Fibroblast of gingiva (primary cell): ENCODE data around the gene FMN1.
"Not testable (repeated sequence)": the region's sequence is repeated elsewhere in the genome, so short reads cannot be mapped to it uniquely, and the experiment has no call there.

Experiments
- DNase-seq: peaks from one replicate; pipeline ENCODE4 v3.0.0-alpha.2; 2011; ENCODE audit warnings: low read depth

Gene FMN1

GRCh38 chr15:33093222-33093621 lies 101.3 kb downstream of the FMN1 start:
- DNase-seq, result no peak

DNA sequence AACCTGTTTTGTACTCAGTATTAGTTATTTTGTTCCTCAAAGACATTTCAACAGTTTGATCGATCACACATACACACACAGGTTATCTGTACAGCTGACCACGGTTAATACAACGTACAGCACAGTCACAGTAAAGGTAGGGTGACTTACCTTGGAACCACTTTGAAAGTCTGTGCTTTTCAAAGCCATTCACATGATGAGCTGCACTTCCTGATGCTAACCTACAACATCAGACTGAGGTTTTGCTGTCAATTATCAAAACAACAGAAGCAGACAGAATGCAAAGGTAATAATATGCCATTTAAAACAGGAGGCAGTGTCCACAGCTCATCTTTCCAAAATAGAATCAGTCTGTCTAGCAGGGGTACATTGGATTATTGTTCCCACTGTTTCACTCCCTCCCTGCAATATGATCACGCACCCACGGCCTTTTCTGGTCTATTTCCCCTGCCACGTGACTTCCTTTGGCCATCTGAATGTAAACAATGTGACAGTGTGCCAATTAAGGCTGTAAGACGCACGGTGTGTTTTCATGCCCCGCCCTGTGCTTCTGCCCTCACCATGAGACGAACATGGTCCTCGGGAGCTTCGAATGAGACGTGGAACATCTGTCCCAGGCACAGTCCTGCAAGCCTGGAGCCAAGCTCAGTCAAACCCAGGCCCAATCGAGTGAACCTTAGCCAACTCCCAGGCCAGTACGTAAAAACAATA lies 102.4 kb downstream of the FMN1 start:
- peak; percentile 3 for DNase-seq

DNA sequence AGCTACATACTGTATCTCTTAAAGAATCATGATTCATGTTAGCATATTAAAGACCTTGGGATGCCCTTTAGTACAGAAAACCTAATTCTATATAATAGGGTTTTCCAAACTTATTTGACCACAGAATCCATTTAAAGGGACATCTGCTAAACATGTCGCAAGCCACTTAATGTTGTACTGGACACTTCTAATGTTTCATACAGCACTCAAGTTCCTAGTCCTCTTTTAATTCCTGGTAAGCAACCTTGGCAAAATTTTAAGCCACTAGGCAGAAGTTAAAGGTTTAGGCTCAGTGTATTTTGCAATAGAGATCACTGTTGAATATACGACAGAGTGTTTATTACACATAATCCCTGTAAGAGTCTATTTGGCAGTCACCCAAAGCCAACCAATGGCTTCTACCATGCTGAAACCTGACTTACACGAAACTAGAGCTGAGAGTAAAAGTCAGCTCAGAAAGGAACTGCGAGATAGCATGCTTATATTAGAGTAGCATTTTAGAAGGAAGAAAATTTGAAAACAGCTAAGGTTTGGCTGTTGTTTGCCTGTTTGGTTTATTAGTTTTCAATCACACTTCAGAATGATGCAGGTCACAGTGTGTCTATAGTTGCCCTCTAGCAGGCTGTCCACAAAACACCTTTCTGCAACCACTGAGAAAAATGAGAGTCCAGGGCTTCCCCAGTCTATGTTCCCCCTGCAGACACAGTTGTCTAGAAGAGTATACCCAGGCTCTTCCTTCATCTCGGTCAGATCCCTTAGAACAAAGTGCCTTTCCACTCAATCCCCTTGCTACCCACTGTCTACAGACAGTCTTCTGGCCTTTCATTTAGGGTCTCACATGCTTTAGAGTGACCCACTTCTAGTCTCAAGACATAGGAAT lies 104.4 kb downstream of the FMN1 start:
- peak; percentile 87 for DNase-seq

DNA sequence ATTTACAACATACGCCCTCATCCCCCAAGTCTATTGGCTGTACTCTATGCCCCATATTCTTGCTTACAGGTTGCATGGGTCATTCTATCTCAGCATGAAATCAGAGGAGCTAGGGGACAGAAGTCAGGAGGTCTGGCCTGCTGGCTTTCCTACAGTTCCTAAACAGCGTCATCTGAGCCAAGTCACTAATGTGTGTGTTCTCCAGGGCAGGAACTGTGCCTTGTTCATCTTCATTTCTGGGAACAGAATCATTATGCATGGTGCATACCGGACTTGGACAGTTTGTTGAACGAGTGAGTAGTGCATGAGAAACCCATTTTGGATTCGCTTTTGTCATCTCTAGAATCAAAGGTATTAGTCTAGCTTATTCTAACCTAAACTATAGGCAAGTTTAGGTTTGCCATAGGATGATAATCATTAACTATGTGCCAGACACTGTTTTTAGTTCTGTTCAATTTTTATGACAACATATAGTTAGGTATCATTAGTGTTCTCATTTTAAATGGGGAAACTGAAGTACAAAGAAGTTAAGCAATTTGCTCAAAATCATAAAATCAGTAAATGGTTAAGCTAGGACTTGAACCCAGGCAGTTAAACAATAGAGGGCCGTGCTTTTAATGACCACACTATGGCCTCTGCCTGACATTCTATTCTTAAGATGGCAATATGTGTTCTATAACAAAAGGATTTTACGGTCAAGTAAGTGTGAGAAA lies 105.2 kb downstream of the FMN1 start:
- DNase-seq, result no peak

- DNase-seq, result peak; percentile 87
Measured at GRCh38 chr15:33086500-33087121, 107.9 kb downstream of the FMN1 start.

GRCh38 chr15:33084661-33085060 lies 109.9 kb downstream of the FMN1 start:
- no peak for DNase-seq

DNA sequence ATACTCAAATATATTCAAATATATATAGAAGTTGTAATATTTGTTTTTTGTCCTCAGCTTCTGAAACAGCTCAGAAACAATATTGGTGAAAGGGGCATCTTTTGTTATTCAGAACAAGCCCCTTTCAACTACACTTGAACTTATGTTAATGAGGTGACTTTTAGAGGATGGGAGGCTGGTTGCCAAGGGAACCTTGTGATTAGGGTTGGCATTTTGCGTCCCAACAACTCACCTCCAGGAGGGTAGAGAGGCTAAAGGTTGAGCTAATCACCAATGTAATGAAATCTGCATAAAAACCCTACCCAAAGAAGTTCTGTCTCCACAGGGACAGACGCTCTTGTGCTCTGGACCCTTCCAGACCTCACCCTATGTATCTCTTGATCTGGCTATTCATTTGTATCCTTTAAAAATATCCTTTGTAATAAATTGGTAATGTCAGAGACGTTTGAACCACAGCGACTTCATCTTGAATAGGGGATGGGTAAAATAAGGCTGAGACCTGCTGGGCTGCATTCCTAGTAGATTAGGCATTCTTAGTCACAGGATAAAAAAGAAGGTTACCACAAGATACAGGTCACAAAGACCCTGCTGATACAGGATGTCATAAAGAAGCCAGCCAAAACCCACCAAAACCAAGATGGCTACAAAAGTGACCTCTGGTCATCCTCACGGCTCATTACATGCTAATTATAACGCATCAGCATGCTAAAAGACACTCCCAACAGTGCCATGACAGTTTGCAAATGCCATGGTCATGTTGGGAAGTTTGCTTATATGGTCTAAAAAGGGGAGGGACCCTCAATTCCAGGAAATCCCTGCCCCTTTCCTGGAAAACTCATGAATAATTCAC lies 111.1 kb downstream of the FMN1 start:
- DNase-seq, result no peak

DNA sequence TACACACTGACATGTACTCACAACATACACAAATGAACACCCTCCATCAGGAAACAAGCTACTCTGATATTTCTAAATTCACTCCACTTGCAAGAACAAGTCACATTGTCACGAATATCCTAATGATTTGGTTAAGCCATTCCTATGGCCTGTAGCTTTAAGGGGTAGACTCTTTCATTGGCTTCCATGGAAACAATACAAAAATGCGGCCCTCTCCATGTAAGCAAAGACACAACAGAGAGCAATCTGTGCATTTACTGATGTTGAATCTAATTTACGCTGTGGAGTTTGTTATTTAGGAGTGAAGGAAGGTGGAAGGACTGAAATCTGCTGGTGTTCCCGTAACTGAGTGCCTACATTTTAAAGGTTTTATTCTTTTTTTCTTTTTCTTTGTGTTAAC lies 114.5 kb downstream of the FMN1 start:
- no peak for DNase-seq

GRCh38 chr15:33078607-33079006 lies 115.9 kb downstream of the FMN1 start:
- DNase-seq, result no peak

- no peak for DNase-seq
Measured at GRCh38 chr15:33076937-33077336, 117.6 kb downstream of the FMN1 start.

GRCh38 chr15:33074942-33075341 lies 119.6 kb downstream of the FMN1 start:
- DNase-seq, result no peak

- no peak for DNase-seq
Measured at GRCh38 chr15:33074212-33074611, 120.3 kb downstream of the FMN1 start.

DNA sequence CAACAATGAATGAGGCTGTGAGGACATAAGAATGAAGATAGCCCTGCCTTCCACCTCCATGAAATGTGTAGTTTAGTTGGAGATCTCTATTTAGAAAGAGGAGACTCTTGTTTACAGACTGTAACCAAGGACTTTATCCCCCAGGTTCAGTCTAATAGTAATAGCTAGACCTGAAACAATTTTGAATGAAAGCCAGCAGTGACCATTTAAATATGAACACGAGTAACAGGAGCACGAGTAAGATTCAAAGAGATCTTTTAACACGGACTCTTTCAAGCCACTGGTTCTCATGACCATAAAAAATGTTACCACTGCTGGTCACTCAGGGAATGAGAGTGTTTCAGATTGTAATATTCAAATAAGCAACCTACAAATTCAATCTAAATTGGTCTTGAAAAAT lies 123.1 kb downstream of the FMN1 start:
- DNase-seq, result no peak

GRCh38 chr15:33069903-33070302 lies 124.6 kb downstream of the FMN1 start:
- not testable (repeated sequence) for DNase-seq

DNA sequence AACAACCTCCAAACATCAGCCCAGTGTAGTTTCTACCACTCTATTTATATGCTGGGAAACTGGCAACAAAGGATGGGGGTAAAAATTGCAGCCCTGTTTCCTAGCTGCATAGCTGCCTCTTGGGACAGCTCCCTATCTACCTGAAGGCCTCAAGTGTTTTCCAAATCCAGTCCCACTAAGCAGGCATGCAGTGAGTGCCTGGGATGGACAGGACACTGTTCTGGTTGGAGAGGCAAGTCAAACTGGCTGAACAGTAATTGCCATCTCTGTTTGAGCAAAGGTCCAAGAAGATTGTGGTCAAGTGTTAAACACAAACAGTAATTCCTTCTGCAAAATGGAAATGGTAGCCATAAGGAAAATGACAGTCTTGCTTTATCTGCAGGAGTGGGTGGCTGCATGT lies 125.4 kb downstream of the FMN1 start:
- no peak for DNase-seq

DNA sequence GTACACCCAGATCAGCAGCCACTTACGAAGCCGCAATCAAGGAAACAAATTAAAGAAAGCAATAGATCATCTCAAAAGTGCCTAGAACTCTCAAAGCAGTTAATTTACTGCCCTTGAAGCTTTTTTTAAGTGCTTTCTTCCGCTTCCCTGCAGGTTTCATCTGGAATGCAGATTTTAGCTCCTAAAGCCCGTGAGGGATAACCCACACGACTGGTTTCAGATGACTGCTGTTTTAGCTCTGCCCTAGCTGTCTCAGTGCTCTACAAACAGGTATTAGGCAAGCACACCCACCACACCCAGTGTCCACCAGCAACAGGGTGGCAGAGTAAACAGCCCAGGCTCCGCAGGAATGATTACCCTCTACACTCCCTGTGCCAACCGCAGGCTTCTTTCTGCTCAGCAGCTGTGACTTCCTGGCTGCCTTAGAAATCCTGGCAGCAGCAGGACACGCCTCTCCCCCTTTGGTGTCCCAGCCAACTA lies 126.0 kb downstream of the FMN1 start:
- peak; percentile 61 for DNase-seq

DNA sequence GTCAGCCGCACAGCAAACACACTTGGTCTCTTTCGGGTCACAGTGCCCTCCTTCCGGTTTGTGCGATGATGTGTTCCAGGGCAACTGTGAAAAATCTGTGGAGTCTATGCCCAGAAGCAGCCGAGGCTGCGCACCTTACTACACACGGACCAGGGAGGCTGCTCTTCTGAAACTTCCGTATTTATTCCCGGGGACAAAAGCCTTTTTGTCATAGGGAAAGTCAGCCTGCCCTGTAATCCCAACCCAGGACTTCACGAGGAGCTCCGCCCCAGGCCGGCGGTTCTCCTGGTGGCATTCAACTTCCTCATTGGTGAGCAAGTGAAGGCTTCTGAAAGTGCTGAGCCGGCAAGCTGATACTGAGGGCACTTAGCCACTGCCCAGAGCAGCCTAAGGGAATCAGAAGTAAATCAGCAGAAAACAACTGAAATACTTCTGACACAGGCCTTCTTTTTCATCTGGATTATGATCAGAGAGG lies 126.5 kb downstream of the FMN1 start:
- DNase-seq, result peak; percentile 59

- DNase-seq, result peak; percentile 57
Measured at GRCh38 chr15:33067456-33067855, 127.1 kb downstream of the FMN1 start.

- DNase-seq, result no peak
Measured at GRCh38 chr15:33066584-33066983, 127.9 kb downstream of the FMN1 start.

- peak; percentile 16 for DNase-seq
Measured at GRCh38 chr15:33064878-33065277, 129.6 kb downstream of the FMN1 start.

- DNase-seq, result peak; percentile 15
Measured at GRCh38 chr15:33059184-33059583, 135.3 kb downstream of the FMN1 start.
